Activated naive CD4-positive, alpha-beta T cell (primary cell): Measurements from ENCODE around the gene TYW1.
"Not testable (repeated sequence)": the region's sequence is repeated elsewhere in the genome, so short reads cannot be mapped to it uniquely, and the experiment has no call there.

ENCODE experiments used
- DNase-seq, 4 experiments: peaks; one replicate each; lab custom pipeline; 2025; lab: John Stamatoyannopoulos, UW

TYW1 gene

DNA sequence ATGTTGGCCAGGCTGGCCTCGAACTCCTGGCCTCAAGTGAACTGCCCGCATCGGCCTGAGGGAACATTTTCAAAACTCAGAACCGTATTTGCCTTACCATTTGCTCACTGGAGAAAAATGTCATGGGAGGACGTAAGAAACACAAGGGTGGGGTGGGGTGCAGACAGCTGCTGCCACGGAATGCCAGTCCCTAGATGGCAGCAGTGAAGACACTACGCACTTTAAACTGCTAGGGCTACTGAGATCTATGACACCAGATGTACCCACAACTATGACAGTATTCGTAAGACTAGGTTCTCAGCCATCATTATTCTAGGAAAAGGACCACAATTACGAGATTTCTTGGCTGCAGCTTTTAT lies 2.0 kb upstream of the TYW1 start:
- peak in 2 of 4 experiments; percentile 27 to 36 for DNase-seq

DNA sequence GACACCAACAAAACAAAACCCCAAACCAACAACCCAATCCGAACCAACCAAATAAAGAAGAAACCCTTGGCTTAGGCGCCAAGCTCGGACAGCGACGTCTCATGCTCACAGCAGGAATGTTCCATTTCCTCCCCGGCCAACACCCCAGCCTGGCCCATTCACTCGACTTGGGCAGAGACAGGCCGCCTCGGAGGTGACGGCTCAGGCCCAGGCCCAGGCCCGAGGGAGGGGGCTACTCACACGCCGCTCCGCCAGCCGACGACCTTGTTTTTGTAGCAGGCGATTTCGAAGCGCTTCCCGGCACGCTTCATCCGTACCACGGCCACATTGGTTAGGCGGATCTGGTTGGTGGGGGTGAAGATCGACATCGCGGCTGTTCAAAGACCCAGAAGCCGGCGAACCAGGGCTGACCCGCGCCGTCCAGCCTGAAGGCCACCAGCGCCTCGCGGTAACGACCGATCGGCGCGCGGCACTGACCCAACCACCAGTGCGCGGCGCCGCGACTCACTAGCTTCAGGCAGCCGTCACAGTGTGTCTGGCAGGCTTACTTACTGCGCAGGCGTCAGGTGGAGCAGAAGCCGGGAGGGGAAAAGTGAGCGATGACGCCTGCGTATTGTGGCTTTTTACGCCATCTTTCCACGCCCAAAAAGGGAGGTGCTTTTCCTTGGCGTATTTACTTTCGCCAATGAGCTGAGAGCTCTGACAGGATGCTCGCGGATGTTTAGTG lies 1.4 kb upstream of the TYW1 start, which contains the start of gene SBDS:
TSS of gene SBDS (minus strand) at position 537 of the 727 bp plus-strand sequence. CDS start at position 368, 169 bp downstream.
- peak; percentile 62 to 84 (median 74) for DNase-seq

DNA sequence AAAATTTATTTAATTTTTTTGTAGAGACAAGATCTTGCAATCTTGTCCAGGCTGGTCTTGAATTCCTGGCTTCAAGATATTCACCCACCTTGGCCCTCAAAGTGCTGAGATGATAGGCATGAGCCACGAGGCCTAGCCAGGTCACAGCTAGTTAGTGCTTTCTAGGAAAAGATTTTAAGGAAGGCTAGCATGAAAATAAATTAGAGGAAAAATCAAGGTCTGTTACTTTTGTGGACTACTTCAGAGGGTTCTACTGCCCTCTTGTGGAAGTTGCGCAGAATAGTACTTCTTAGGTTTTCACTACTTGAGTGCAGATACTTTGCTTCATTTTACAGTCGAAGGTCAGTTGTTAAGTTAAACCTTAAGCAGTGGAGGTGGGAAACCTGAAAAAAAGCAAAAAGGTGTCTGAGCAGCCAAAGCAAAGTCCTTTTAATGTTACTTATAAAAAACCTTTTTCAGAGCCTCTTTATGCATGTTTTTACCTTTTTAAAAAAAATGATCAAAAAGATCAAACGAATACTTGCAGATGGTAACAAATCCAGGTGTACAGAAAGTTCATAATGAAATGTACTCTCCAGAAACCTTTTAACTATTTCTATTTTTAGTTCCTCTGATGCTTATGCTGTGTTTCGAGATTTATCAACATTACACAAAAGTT lies 4.1 kb downstream of the TYW1 start:
- not testable (repeated sequence) for DNase-seq

DNA sequence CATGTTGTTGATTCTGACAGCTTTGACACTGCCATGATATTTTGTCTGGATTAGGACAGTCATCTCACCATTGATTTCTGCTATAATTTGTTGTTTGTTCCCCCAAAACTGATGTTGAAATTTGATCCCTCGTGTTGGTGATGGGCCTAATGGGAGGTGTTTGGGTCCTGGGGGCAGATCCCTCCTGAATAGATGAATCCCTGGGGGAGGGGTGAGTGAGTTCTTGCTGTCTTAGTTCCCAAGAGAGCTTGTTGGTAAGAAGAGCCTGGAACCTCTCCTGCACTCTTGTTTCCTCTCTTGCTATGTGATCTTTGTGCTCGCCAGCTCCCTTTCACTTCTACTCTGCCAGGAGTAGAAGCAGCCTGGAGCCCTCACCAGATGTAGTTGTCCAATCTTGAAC lies 7.5 kb downstream of the TYW1 start:
- not testable (repeated sequence) for DNase-seq

DNA sequence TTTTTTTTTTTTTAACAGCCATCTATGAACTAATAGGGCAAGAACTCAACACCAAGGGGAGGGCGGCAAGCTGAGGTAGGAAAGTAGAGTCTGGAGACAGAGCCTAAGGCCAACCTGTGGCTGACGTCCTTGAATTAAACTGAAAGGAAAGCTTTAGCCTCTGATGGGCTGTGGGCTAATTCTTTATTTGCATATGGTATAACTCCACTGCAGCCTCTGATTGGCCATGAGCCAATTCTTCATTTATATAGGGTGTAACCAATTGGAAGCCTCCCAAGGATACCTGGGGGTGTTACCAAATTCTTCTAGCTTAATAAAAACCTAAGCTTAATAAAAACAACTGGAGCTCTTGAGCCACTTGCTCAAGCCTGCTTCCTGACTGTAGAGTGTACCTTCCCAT lies 10.3 kb downstream of the TYW1 start:
- DNase-seq = no peak

DNA sequence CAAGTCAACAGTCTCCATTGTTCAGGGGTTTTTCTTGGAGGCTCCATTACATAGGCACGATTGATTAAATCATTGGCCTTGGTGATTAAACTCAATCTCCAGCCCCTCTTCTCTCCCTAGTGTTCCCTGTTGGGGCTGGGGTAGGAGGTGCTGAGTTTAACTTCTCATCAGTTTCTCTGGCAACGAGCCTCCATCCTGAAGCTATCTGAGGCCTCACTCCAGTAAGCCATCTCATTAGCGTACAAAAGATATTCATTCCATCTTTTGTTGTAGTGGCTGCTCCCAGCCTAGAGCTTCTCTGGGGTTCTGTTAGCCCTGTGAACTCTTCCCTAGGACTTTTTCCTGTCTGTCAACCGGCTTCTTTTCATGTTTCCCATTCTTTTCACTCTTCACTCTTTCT lies 11.6 kb downstream of the TYW1 start:
- DNase-seq = no peak

DNA sequence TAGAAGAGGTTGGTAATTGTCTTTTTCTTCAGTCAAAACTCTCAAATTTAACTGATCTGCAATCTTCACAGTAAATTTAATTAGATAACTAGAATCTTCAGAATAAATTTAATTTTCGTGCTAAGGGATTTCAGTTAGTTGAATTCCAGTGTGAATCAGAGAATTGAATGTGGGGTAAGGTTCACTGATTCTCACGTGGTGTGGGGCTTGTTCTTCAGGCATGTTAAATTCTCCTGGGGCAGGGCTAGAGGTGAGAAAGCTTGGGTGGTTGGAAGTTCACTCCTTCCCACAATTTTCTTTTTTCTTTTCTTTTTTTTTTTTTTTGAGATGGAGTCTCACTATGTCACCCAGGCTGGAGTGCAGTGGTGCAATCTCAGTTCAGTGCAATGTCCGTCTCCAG lies 13.0 kb downstream of the TYW1 start:
- not testable (repeated sequence) for DNase-seq

DNA sequence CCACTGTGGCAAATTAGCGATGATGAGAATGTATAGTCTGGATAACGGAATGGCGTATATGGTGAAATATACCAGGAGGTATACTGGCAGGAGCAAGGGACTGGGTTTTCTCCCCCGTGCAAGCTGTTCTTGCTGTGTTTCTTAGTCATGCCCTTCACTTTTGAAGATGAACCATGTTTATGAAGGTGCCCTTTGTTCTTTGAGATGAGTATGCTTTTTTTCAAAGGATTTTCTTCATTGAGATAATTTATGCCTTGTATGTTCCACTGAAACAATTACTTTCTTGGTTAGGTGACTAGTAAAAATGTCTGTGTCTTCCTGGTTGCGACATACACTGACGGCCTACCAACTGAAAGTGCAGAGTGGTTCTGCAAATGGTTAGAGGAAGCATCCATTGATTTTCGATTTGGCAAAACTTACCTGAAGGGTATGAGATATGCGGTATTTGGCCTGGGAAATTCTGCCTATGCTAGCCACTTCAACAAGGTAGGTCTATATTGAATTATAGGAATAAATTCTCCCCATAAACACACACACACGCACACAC lies 17.5 kb downstream of the TYW1 start:
- not testable (repeated sequence) for DNase-seq

DNA sequence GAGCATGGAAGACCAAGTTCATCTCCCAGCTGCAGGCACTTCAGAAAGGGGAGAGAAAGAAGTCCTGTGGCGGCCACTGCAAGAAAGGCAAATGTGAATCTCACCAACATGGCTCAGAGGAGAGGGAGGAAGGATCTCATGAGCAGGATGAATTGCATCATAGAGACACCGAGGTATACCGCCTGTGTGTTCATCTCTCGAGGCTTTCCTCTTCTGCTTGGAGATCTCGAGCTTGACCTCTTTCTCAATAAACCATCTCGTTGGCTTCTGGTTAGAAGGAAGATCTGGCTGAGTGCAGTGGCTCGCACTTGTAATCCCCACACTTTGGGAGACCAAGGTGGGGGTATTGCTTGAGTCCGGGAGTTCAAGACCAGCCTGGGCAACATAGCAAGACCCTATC lies 21.3 kb downstream of the TYW1 start:
- not testable (repeated sequence) for DNase-seq

DNA sequence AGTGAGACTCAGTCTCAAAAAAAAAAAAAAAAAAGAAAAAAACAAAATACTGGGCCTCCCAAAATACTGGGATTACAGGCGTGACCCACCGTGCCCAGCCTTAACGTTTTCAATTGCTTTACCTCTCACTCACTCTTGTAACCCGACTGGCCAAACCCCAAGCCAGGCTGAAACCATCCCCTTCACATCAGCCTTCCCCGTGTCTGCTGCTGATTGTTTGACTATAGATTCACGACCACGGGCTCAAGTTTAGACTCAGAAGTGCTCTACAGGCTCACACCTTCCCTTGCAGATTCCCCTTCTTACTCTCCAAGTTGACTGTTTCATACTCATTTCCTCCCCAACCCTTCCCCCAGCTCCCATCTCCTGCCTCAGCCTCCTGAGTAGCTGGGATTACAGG lies 22.3 kb downstream of the TYW1 start:
- no peak for DNase-seq

DNA sequence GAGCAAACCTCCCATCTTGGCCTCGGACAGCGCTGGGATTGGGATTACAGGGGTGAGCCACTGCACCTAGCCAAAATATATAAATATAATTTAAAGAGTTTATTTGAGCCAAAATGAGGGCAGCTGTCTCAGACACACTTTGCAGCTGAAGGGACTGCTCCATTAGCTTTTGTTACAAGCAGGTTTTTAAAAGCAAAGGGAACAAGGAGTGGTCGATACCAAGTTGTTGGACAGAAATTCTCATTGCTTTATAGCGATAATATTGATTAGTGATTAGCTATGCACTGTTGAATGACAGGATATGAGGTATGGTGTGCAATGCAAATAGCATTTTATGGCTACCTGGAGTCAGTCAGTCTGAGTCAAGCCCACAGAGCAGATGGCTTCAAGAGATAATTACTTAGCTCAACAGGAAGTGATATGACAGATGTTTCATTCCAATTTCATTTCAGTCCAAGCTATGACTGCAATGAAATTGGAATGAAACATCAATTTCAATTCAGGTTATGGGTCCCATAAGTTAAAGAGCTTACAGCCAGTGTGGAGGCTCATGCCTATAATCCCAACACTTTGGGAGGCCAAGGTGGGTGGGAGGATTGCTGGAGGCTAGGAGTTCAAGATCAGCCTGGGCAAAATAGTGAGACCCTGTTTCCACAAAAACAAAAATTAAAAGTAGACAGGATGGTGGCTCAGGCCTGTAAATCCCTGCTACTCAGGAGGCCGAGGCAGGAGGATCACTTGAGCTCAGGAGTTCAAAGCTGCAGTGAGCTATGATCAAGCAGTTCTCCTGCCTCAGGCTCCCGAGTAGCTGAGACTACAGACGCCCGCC lies 23.1 kb downstream of the TYW1 start:
- DNase-seq = no peak

DNA sequence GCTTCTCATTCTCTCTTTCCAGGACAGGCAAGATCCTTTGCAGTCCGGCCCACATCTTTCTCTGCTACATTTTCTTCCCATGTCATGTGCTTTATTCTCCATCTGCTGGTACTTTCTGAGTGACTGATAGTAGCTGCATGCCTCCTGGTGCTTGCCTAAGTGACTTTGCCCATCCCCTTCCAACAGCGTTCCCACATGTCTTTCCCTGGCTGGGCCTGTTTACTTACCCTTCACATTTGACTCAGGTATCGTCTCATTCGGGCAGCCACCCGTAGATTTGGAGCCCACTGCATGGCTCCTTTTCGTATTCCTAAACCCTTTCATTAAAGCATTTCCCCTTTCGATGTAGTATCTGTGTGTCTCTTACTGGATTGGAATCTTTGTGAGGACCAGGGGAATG lies 24.6 kb downstream of the TYW1 start:
- DNase-seq = no peak

DNA sequence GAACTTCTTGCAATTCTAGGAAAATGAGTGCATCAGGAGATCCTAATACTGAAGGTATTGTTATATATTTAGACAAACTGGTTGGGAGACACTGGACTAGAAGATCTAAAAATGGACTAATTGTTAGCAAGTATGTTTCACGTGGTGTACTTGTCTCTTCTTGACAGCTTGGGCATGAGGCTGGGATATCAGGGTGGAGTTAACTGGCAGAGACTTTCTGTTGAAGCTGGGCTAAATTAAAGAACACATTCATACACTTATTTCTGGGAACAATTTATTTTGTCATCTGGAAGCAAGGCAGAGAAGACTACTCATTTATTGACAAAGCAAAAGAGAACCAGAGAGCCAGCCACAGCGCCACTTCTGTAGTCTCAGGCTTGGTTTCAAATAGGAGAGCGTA lies 25.9 kb downstream of the TYW1 start:
- DNase-seq = no peak

DNA sequence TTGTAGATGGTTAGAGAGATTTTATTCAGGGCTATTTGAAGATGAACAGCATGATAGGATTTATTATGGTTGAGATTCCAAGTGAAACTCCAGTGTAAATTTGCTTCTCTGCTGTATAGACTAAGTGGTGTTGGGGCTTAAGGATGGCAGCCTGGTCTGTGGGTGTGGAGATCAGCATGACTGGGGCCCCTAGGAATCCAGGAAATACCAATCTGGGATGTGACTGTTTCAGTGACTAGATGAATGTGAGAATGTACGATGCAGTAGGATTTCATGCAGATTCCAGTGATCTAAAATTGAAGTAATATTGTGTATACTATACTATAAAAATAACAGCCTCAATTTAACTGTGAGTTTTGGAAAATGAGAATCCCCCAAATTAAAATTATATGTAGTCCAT lies 28.8 kb downstream of the TYW1 start:
- not testable (repeated sequence) for DNase-seq

DNA sequence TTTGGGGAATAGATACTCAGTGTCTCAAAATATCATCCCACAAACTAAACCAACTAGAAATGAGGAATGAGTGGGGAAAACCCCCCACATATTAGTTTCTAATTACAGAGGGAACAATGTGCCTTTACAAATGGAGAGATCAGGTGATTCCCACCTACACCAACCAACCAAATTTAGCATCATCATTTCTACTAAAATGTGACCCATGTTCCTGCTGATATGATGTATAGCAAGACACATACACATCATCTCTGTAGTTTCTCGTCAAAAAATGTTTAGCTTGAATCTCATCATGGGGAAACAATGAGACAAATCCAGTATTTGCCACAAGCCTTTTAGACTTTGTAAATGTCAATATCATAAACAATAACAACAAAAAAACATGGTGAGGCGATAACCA lies 35.1 kb downstream of the TYW1 start:
- not testable (repeated sequence) for DNase-seq

DNA sequence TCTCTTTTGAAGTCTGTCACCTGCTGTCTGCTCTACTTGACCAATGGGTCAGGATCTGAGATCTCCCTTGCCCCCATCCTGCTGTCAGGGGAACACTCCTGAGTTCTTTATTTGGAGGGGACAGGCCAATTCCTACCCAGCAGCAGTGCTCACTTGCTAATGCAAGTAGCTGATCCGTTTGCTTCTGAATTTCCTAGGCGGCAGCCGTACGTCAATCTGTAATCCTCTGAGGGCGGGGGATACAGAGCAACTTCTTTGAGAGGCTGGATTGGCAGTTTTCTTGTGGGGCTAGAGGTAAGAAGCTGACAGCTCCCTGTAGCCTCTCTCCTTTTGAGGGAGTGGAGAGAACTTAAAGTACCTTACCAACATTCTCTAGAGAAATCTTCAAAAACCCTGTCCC lies 36.6 kb downstream of the TYW1 start:
- no peak for DNase-seq

DNA sequence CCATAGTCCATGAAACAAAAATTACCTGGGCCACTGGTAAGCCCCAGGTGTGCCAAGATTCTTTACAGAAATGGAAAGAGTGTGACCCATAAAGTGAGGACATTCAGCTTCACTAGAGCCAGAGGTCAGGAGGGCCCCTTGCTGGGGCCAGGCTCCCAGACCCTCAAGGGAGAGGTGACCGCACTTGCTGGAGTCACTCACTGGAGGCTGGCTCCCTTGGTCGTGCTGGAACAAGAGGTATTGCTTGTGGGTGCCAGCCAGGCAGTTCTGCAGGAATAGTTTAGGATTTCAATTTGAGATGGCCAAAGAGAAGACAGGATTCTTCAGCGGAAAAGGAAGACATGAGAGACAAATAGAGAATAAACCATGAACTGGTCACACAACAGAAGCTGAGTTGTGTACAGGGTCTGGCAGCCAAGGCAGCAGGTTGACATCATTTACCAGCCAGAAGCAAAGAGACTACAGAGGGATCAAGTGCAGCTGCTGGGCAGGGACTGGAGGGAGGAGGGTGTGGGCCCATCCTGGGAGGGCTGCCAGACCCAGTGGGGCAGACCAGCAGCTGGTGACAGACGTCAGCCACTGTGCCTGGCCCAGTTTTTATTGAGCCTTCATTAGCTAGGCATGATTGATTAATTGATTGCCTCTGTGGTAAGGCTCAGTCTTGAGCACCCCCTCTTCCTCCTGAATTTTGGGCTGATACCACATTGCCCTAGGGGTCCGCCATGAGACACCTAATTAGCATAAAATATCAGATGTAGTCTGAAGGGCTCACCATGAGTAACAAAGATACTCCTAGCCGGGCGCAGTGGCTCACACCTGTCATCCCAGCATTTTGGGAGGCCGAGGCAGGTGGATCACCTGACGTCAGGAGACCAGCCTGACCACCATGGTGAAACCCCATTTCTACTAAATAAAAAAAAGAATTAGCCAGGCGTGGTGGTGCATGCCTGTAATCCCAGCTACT lies 40.1 kb downstream of the TYW1 start:
- DNase-seq = not testable (repeated sequence)

DNA sequence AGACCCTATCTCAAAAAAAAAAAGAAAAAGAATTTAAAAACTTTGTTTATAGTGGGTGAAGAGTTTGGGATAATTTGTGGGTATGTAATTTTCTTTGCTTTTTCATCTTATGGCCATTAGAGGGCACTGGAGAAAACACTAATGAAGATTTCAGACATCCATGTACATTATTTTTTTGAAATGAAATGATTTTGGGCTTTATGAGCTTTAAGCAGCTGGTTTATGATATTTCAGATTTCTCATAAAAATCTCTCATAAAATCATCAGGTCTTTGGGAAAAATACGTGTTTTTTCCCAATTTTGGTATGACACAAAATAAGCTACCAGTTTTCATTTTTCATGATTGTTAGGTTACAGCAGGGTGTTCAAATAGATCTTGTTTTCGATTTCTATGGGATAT lies 44.2 kb downstream of the TYW1 start:
- DNase-seq = not testable (repeated sequence)

DNA sequence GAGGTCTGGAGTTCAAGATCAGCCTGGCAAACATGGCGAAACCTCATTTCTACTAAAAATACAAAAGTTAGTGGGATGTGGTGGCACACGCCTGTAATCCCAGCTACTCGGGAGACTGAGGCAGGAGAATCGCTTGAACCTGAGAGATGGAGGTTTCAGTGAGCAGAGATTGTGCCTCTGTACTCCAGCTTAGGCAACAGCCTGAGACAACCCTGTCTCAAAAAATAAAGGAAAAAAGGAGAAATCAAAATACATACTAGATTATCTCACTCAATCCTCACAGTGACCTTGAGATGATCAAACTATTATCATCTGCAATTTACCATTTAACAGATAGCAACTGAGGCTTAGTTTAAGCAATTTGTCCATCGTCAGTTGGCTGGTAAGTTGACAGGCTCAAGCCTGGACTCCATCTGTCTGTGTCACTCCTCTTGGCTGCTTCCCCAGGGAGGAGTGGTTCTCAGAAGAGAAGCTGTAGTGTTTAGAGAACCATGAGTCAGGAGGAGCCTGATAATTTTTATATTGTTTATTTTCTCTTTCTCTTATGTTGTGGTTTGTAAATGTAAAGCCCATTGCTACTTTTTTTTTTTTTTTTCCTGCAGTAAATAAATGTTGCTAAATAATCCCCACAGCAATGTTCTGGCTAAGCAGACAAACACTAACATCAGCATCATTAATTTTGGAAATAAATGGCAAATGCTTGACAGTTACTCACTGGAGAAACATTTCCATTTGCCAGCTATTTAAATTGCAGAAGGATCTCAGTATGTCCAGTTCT lies 46.3 kb downstream of the TYW1 start:
- not testable (repeated sequence) for DNase-seq

DNA sequence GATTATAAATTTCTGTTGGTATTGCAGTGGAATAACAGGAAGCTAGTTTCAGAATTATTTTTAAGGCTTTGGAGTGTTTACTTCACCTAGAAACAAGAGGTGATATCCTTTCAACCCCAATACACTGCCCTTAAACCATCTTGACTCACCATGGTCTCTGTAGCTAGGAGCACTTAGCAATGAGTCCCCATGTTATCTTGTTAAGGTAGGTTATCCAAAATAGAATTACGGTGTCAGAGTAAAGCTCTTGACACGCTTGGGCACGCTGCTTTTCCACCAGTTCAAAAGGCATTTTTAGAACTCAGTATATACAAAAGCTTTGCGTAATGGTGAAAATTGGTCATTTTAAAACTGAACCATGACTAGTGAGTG lies 46.9 kb downstream of the TYW1 start:
- DNase-seq = not testable (repeated sequence)
